Fibroblast of pulmonary artery (primary cell): ENCODE measurements around the gene PHF19.

ENCODE experiments used
- DNase-seq: peaks from one replicate; pipeline ENCODE4 v3.0.0-alpha.2; 2010; ENCODE audit warnings: low read depth
- H3K4me3 ChIP-seq: replicated peaks from 2 replicates; pipeline ENCODE4 v1.5.1; 2011; ENCODE audit warnings: low read depth, mild to moderate bottlenecking, control low read depth, low read length, moderate library complexity
- TF ChIP-seq, protein P1 (sequence below): IDR thresholded peaks from 2 replicates; pipeline ENCODE4 v1.5.1; 2011; ENCODE audit warnings: mild to moderate bottlenecking, control low read depth, low read length, inconsistent platforms; ENCODE audit errors: missing control alignments

PHF19 gene

DNA sequence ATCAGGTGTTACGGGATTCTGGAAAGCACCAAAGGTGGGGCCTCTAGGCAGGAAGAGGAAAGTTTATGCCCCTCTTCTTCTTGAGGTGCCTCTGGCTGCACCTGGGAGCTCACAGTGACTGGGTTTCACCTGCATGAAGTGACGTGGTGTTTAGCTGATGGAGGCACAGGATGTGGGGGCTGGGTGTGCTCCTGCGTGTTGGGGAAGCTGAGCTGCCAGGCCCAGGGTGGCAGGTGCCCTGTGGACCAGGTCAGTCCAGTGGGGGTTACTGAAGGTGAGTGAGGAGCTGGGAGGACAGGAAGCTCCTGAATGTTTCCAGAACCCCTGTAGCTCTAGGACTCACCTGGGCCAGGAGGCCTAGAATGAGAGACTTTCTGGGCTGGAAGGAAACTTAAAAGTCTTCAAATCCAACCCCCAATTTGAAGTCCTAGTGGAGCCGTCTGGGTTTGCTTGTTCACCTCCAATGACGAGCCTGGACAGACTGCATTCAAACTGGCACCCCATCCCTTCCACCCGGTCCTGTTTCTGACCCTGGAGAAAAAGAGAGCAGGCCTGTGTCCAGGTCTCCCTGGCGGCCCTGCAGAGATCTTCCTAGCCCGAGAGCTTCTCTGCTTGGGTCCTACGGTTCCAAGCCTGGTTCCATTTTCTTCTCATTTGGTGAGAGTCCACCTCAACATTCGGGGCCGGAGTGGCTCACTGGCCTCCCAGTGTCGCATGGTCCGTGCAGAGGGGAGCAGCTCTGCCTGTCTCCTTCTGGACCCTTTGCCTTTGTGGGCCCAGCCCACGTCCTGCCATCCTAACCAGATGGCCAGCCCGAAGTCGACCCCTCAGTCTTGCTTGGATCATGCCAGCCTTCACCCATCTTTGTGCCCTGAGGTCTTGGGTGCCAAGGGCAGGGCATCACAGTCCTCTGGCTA lies 27.3 kb upstream of the PHF19 start:
- DNase-seq, result no peak
- no peak overlapping the region for H3K4me3 ChIP-seq
- TF ChIP-seq, protein P1, sequence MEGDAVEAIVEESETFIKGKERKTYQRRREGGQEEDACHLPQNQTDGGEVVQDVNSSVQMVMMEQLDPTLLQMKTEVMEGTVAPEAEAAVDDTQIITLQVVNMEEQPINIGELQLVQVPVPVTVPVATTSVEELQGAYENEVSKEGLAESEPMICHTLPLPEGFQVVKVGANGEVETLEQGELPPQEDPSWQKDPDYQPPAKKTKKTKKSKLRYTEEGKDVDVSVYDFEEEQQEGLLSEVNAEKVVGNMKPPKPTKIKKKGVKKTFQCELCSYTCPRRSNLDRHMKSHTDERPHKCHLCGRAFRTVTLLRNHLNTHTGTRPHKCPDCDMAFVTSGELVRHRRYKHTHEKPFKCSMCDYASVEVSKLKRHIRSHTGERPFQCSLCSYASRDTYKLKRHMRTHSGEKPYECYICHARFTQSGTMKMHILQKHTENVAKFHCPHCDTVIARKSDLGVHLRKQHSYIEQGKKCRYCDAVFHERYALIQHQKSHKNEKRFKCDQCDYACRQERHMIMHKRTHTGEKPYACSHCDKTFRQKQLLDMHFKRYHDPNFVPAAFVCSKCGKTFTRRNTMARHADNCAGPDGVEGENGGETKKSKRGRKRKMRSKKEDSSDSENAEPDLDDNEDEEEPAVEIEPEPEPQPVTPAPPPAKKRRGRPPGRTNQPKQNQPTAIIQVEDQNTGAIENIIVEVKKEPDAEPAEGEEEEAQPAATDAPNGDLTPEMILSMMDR, result no peak

DNA sequence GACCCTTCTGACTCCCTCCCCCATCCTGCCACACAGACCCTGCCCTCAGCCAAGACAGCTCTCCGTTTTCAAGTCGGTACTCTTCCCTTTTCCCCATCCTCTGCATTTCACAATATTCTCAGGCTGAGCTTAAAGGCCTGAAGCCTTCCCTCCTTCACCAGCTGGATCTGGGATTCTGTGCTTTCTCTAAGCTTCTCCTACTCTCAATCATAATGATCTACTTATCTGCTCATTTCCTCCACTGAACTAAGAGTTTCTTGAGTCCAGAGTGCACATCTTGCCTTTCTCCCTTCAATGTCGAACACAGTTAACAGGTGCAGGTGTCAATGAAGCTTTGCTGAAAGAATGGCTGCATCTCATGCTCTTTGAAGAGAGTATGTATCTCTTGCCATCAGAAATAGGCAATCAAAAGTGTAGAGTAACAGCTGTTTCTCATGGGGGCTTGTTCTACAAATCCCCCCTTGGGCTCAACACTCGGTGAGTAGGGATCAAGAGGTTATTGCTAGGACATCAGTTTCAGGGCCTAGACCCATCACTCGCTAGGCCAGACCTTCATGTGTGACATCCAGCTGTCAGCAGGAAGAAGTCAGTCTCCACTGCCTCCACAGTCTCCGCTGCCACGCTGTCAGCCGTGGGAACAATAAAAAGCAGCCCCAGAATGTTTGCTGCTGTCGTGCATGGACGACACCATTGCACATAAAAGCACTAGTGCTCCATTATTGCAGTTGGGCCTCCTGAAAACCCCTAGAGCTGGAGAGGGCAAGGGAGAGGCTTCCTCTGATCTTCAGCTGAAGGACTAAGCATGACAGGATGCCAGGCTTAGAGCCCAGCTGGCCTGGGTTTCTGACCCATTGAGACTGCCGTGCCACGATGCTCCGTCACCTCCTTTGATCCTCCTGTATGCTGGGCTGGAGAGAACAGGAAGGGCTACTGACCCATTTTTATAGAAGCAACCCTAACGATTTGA lies 25.9 kb upstream of the PHF19 start:
- H3K4me3 ChIP-seq, result no peak overlapping the region
- TF ChIP-seq, protein P1, result no peak
- no peak for DNase-seq

GRCh38 chr9:120901755-120902568 lies 25.0 kb upstream of the PHF19 start:
- no peak overlapping the region for H3K4me3 ChIP-seq
- no peak for DNase-seq
- TF ChIP-seq, protein P1, result no peak

GRCh38 chr9:120900824-120901223 lies 23.8 kb upstream of the PHF19 start:
- no peak overlapping the region for H3K4me3 ChIP-seq
- DNase-seq, result no peak
- TF ChIP-seq, protein P1, result no peak

GRCh38 chr9:120899490-120900068 lies 22.6 kb upstream of the PHF19 start:
- TF ChIP-seq, protein P1, result no peak
- DNase-seq, result no peak
- H3K4me3 ChIP-seq, result no peak overlapping the region

- TF ChIP-seq, protein P1, result no peak
- no peak overlapping the region for H3K4me3 ChIP-seq
- no peak for DNase-seq
These were observed 21.4 kb upstream of the PHF19 start for GRCh38 chr9:120898396-120898795.
